ENCODE measurements around the gene GALNT2. TPM values are rescaled to one million over a fixed set of nuclear protein-coding genes. Genes with fewer than 3 reads are reported as not detected.

Gene GALNT2
- polyA plus RNA-seq, 3 donors, result 19.6 to 25.6 (median 23.4) TPM

GRCh38 chr1:230079199-230080024 lies 12.4 kb downstream of the GALNT2 start:
- no peak overlapping the region for H3K4me3 Mint-ChIP-seq
- no peak overlapping the region for H3K4me3 ChIP-seq (replicated peaks in 1 of 3; ENCODE audit: low read depth in 2 of 3, low read length in 3 of 3)
- H3K79me2 ChIP-seq (ENCODE audit: insufficient read depth, low read length), result peaks cover 99% of the 10 kb centered on the region
- H2AFZ ChIP-seq (ENCODE audit: insufficient read depth, low read depth, low read length, poor library complexity, severe bottlenecking), result no peak overlapping the region
- H3K9me3 ChIP-seq (replicated peaks in 1 of 2; ENCODE audit: control insufficient read depth in 1 of 2, insufficient read depth in 1 of 2, low read length in 2 of 2), result peaks cover 9 to 12% of the 10 kb centered on the region in 2 donors
- peaks cover 0 to 4% (median under 1%) of the 10 kb centered on the region in 3 donors for H3K27me3 Mint-ChIP-seq (ENCODE audit: low read depth in 3 of 3)
- TF ChIP-seq CTCF (IDR thresholded peaks at IDR 0.05), result no peak
- H3K36me3 Mint-ChIP-seq, result peaks cover 25 to 47% of the 10 kb centered on the region in 2 donors
- WGBS (ENCODE audit: insufficient coverage), result 96% methylated on average over 8 of the region's 10 CpGs
- peaks cover 6 to 15% (median 11%) of the 10 kb centered on the region in 7 donors for H3K9me3 Mint-ChIP-seq
- H4K20me1 ChIP-seq (ENCODE audit: insufficient read depth, low read length), result peaks cover 99% of the 10 kb centered on the region
- no peak overlapping the region for H3K27ac ChIP-seq (ENCODE audit: low read depth in 1 of 2, low read length in 2 of 2)
- intact Hi-C loops (cut with micrococcal nuclease), result no loop called here
- H3K27me3 ChIP-seq (ENCODE audit: control insufficient read depth in 2 of 2, insufficient read depth in 2 of 2, low read length in 2 of 2), result no peaks in the 10 kb centered on the region
- no peaks in the 10 kb centered on the region for H3K4me1 ChIP-seq (ENCODE audit: control insufficient read depth in 1 of 2, insufficient read depth in 2 of 2, low read length in 2 of 2)
- H3K27ac Mint-ChIP-seq, result peak overlapping the region in 1 of 7 donors; percentile 22
- DNase-seq, result no peak
- no peak overlapping the region for H3K4me2 ChIP-seq (replicated peaks; ENCODE audit: extremely low read depth, low read length, poor library complexity, severe bottlenecking)
- no peak overlapping the region for H3K9ac ChIP-seq (ENCODE audit: insufficient read depth, low read length, poor library complexity, severe bottlenecking)
- peaks cover 0 to 47% of the 10 kb centered on the region in 2 donors for H3K36me3 ChIP-seq (replicated peaks in 1 of 2; ENCODE audit: control insufficient read depth in 1 of 2, insufficient read depth in 2 of 2, low read length in 2 of 2)
- peaks cover 19% of the 10 kb centered on the region for H3K4me1 Mint-ChIP-seq

- TF ChIP-seq CTCF (IDR thresholded peaks at IDR 0.05), result no peak
- Histone ChIP-seq H3K4me1 (ENCODE audit: control insufficient read depth in 1 of 2, insufficient read depth in 2 of 2, low read length in 2 of 2) (no peaks in the 10 kb centered on the region), H3K27me3 (ENCODE audit: control insufficient read depth in 2 of 2, insufficient read depth in 2 of 2, low read length in 2 of 2) (no peaks in the 10 kb centered on the region), H3K4me2 (replicated peaks; ENCODE audit: extremely low read depth, low read length, poor library complexity, severe bottlenecking) (no peak overlapping the region), H3K9me3 (replicated peaks in 1 of 2; ENCODE audit: control insufficient read depth in 1 of 2, insufficient read depth in 1 of 2, low read length in 2 of 2) (peaks cover 9 to 12% of the 10 kb centered on the region in 2 donors), H3K79me2 (ENCODE audit: insufficient read depth, low read length) (peaks cover 100% of the 10 kb centered on the region), H4K20me1 (ENCODE audit: insufficient read depth, low read length) (peaks cover 100% of the 10 kb centered on the region), H3K9ac (ENCODE audit: insufficient read depth, low read length, poor library complexity, severe bottlenecking) (no peak overlapping the region), H3K36me3 (replicated peaks in 1 of 2; ENCODE audit: control insufficient read depth in 1 of 2, insufficient read depth in 2 of 2, low read length in 2 of 2) (peaks cover 0 to 46% of the 10 kb centered on the region in 2 donors), H3K4me3 (replicated peaks in 1 of 3; ENCODE audit: low read depth in 2 of 3, low read length in 3 of 3) (no peak overlapping the region), H2AFZ (ENCODE audit: insufficient read depth, low read depth, low read length, poor library complexity, severe bottlenecking) (no peak overlapping the region), H3K27ac (ENCODE audit: low read depth in 1 of 2, low read length in 2 of 2) (no peak overlapping the region)
- 88% methylated on average over 6 of the region's 8 CpGs for WGBS (ENCODE audit: insufficient coverage)
- Mint-ChIP-seq H3K4me3 (no peak overlapping the region), H3K36me3 (peaks cover 25 to 45% of the 10 kb centered on the region in 2 donors), H3K27ac (no peak overlapping the region), H3K27me3 (ENCODE audit: low read depth in 3 of 3) (peaks cover 0 to 4% (median 0%) of the 10 kb centered on the region in 3 donors), H3K9me3 (peaks cover 6 to 15% (median 11%) of the 10 kb centered on the region in 7 donors), H3K4me1 (peaks cover 26% of the 10 kb centered on the region)
- DNase-seq, result no peak
- intact Hi-C loops (cut with micrococcal nuclease), result no loop called here
These were observed 13.8 kb downstream of the GALNT2 start for GRCh38 chr1:230080822-230081221.

Data from CD14-positive monocyte (primary cell).